Mesendoderm (in vitro differentiated cells): ENCODE measurements around the gene TIGD7.

Experiments
- DNase-seq: peaks from one replicate; pipeline ENCODE4 v3.0.0; 2013
- H2AK5ac ChIP-seq: 2 replicates; pipeline ENCODE4 v1.6.1; 2013; ENCODE audit warnings: low read length, inconsistent platforms
- H2BK120ac ChIP-seq: 2 replicates; pipeline ENCODE4 v1.6.1; 2013; ENCODE audit warnings: low read depth, mild to moderate bottlenecking, low read length, moderate library complexity, mixed read lengths
- H2BK15ac ChIP-seq: replicated peaks from 2 replicates; pipeline ENCODE4 v1.6.1; 2013; ENCODE audit warnings: low read depth, mild to moderate bottlenecking, moderate library complexity
- H2BK5ac ChIP-seq: 2 replicates; pipeline ENCODE4 v1.6.1; 2013; ENCODE audit warnings: low read length, inconsistent platforms
- H3K18ac ChIP-seq: 2 replicates; pipeline ENCODE4 v1.6.1; 2013; ENCODE audit warnings: mild to moderate bottlenecking, low read length, mixed read lengths
- H3K23ac ChIP-seq: one replicate; pipeline ENCODE4 v1.6.1; 2013; ENCODE audit warnings: low read length
- H3K27ac ChIP-seq: 2 replicates; pipeline ENCODE4 v1.5.1; 2013; ENCODE audit warnings: low read depth, mild to moderate bottlenecking, inconsistent platforms, low read length, moderate library complexity
- H3K27me3 ChIP-seq: 2 replicates; pipeline ENCODE4 v1.6.1; 2013; ENCODE audit warnings: low read length, control low read depth, mild to moderate bottlenecking, inconsistent platforms; ENCODE audit not compliant: insufficient read depth, poor library complexity
- H3K36me3 ChIP-seq: 2 replicates; pipeline ENCODE4 v1.6.1; 2013; ENCODE audit warnings: low read length, inconsistent platforms; ENCODE audit not compliant: control insufficient read depth, insufficient read depth
- H3K4ac ChIP-seq: one replicate; pipeline ENCODE4 v1.6.1; 2013; ENCODE audit warnings: low read depth, mild to moderate bottlenecking, low read length, moderate library complexity
- H3K4me1 ChIP-seq: 2 replicates; pipeline ENCODE4 v1.6.1; 2013; ENCODE audit warnings: low read depth, low read length, inconsistent platforms; ENCODE audit not compliant: control insufficient read depth
- H3K4me2 ChIP-seq: 2 replicates; pipeline ENCODE4 v1.6.1; 2013; ENCODE audit warnings: low read length
- H3K4me3 ChIP-seq: 2 replicates; pipeline ENCODE4 v1.5.1; 2013; ENCODE audit warnings: mild to moderate bottlenecking, low read length
- H3K56ac ChIP-seq: one replicate; pipeline ENCODE4 v1.6.1; 2013; ENCODE audit warnings: low read length
- H3K79me1 ChIP-seq: 2 replicates; pipeline ENCODE4 v1.6.1; 2013; ENCODE audit warnings: low read length, inconsistent platforms
- H3K79me2 ChIP-seq: 2 replicates; pipeline ENCODE4 v1.6.1; 2013; ENCODE audit warnings: mild to moderate bottlenecking, low read length; ENCODE audit not compliant: control insufficient read depth, insufficient read depth
- H3K9ac ChIP-seq: 2 replicates; pipeline ENCODE4 v1.6.1; 2013; ENCODE audit warnings: low read length, inconsistent platforms
- H4K5ac ChIP-seq: one replicate; pipeline ENCODE4 v1.6.1; 2013; ENCODE audit warnings: low read length
- H4K8ac ChIP-seq: one replicate; pipeline ENCODE4 v1.6.1; 2013; ENCODE audit warnings: low read depth, mild to moderate bottlenecking, control low read depth, low read length, moderate library complexity
- WGBS: extraction: QIAGEN DNeasy Blood & Tissue Kit; methylation state at CpG from one replicate; pipeline ENCODE4 v1.1.7; 2013; ENCODE audit warnings: low lambda C conversion rate, missing lambda C conversion rate; ENCODE audit not compliant: insufficient coverage; ENCODE audit errors: extremely low coverage; 5-methylcytosine and 5-hydroxymethylcytosine counted together

TIGD7 gene

DNA sequence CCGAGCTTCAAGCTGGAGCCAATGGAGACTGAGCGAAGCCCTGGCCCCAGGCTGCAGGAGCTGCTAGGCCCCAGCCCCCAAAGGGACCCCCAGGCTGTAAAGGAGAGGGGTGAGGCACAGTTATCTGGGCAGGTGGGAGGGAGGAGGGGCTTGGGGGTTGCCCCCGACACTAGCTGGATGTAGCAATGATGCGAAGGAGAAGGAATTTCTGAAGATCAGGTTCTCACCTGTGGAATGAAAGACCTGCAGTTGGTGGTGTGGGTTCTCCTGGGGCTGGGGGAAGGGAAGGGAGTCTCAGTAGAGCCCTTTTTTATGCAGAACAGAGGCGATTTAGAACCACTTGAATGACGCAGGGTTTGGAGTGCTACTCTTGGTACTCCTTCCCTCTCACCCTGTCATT is 20.1 kb downstream of the TIGD7 start:
- H3K9ac ChIP-seq = peak overlapping the region; percentile 89
- peak overlapping the region; percentile 6 for H3K23ac ChIP-seq
- H3K4me1 ChIP-seq = peaks cover 4% of the 10 kb centered on the region
- no peak overlapping the region for H3K4me3 ChIP-seq
- peaks cover 28% of the 10 kb centered on the region for H3K79me1 ChIP-seq
- H3K27ac ChIP-seq = no peak overlapping the region
- H3K4me2 ChIP-seq = peak overlapping the region; percentile 93
- H3K27me3 ChIP-seq = no peaks in the 10 kb centered on the region
- H2BK5ac ChIP-seq = no peak overlapping the region
- no peak overlapping the region for H2AK5ac ChIP-seq
- H2BK15ac ChIP-seq = no peak overlapping the region
- peaks cover 33% of the 10 kb centered on the region for H3K79me2 ChIP-seq
- WGBS = no CpG with 5 or more reads among the region's 6 CpGs
- H2BK120ac ChIP-seq = no peak overlapping the region
- H3K36me3 ChIP-seq = peaks cover 16% of the 10 kb centered on the region
- H4K8ac ChIP-seq = no peak overlapping the region
- peak; percentile 51 for DNase-seq
- no peak overlapping the region for H3K56ac ChIP-seq
- H4K5ac ChIP-seq = no peak overlapping the region
- H3K4ac ChIP-seq = no peak overlapping the region
- H3K18ac ChIP-seq = no peak overlapping the region

GRCh38 chr16:3283543-3284447 is 21.4 kb downstream of the TIGD7 start:
- no CpG with 5 or more reads among the region's 56 CpGs for WGBS
- Histone ChIP-seq H3K4me1 (peaks cover 4% of the 10 kb centered on the region), H3K27me3 (no peaks in the 10 kb centered on the region), H2BK5ac (no peak overlapping the region), H3K79me1 (peaks cover 28% of the 10 kb centered on the region), H3K18ac (no peak overlapping the region), H3K79me2 (peaks cover 33% of the 10 kb centered on the region), H3K9ac (peak overlapping the region; percentile 89), H4K5ac (no peak overlapping the region), H2BK15ac (no peak overlapping the region), H3K4me2 (peak overlapping the region; percentile 93), H3K23ac (no peak overlapping the region), H2AK5ac (no peak overlapping the region), H3K36me3 (peaks cover 4% of the 10 kb centered on the region), H3K4ac (no peak overlapping the region), H4K8ac (no peak overlapping the region), H2BK120ac (no peak overlapping the region), H3K4me3 (peak overlapping the region; percentile 52), H3K56ac (peak overlapping the region; percentile 97), H3K27ac (peak overlapping the region; percentile 65)
- peak; percentile 42 for DNase-seq

DNA sequence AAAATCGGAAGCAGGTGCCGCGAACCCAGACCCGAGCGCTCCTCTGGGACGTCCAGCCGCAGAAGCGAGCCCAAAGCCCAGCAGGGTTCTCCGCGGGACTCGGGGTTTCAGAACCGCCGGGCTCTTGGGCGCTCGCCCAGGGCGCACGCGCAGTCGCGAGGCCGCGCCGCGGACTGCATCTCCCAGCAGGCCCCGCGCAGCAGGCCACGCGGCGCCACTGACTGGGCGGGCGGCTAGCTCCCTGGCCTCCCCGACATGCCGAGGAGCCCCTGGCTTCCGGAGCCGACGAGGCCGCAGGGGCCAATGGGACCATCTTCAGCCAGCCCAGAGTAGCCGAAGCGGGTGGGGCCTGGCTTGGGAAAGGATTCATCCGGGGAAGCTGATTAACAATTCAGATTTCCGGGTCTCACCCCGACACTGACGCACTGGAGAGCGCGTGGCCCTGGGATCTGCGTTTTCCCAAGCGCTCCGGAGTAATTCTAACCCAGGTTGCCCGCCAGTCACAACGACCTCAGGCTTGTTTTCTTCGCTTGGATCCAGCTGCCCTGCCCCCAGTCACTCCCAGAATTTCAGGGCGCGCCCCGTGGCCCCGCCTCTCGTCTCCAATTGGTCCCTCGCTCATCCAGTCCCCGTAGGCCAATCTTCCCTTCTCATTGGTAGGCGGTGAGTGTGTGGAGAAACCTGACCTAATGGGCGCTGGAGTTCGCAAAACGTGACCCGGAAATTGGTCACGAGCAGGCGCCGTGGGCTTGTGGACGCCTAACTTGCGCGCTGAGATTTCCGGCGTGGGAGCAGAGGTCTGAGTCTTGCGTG is 22.3 kb downstream of the TIGD7 start, which contains the start of gene ZNF263:
TSS of gene ZNF263 (plus strand) at position 762 of the 813 bp plus-strand sequence. CDS start 328 bp downstream, outside the sequence.
- peaks cover 33% of the 10 kb centered on the region for H3K79me2 ChIP-seq
- H3K36me3 ChIP-seq = peaks cover 3% of the 10 kb centered on the region
- peaks cover 4% of the 10 kb centered on the region for H3K4me1 ChIP-seq
- peak within 1 kb of the TSS; percentile 69 for H3K18ac ChIP-seq
- peaks cover 26% of the 10 kb centered on the region for H3K79me1 ChIP-seq
- WGBS = no CpG with 5 or more reads among the region's 72 CpGs
- peak within 1 kb of the TSS; percentile 70 for H3K4ac ChIP-seq
- no peak within 1 kb of the TSS for H3K23ac ChIP-seq
- H3K4me3 ChIP-seq = peak within 1 kb of the TSS; percentile 77
- H3K27ac ChIP-seq = peak within 1 kb of the TSS; percentile 92
- H3K4me2 ChIP-seq = peak within 1 kb of the TSS; percentile 93
- peak within 1 kb of the TSS; percentile 89 for H3K9ac ChIP-seq
- DNase-seq = peak; percentile 99
- H2BK120ac ChIP-seq = no peak within 1 kb of the TSS
- peak within 1 kb of the TSS; percentile 97 for H3K56ac ChIP-seq
- no peak within 1 kb of the TSS for H4K5ac ChIP-seq
- H4K8ac ChIP-seq = peak within 1 kb of the TSS; percentile 17
- H2BK15ac ChIP-seq = no peak within 1 kb of the TSS
- no peak within 1 kb of the TSS for H2AK5ac ChIP-seq
- H2BK5ac ChIP-seq = peak within 1 kb of the TSS; percentile 59
- H3K27me3 ChIP-seq = no peaks in the 10 kb centered on the region

GRCh38 chr16:3282103-3282729 is 23.0 kb downstream of the TIGD7 start:
- peaks cover 4% of the 10 kb centered on the region for H3K4me1 ChIP-seq
- peak overlapping the region; percentile 70 for H3K4ac ChIP-seq
- H3K23ac ChIP-seq = no peak overlapping the region
- peak overlapping the region; percentile 34 for H3K18ac ChIP-seq
- H2AK5ac ChIP-seq = no peak overlapping the region
- H3K4me2 ChIP-seq = peak overlapping the region; percentile 78
- peak overlapping the region; percentile 77 for H3K4me3 ChIP-seq
- peak; percentile 87 for DNase-seq
- peak overlapping the region; percentile 87 for H3K56ac ChIP-seq
- H3K27me3 ChIP-seq = no peaks in the 10 kb centered on the region
- H3K36me3 ChIP-seq = peaks cover 3% of the 10 kb centered on the region
- H3K79me2 ChIP-seq = peaks cover 33% of the 10 kb centered on the region
- H3K79me1 ChIP-seq = peaks cover 26% of the 10 kb centered on the region
- peak overlapping the region; percentile 92 for H3K27ac ChIP-seq
- H3K9ac ChIP-seq = peak overlapping the region; percentile 89
- H2BK15ac ChIP-seq = no peak overlapping the region
- no peak overlapping the region for H4K5ac ChIP-seq
- H2BK120ac ChIP-seq = no peak overlapping the region
- no CpG with 5 or more reads among the region's 29 CpGs for WGBS
- H2BK5ac ChIP-seq = no peak overlapping the region
- no peak overlapping the region for H4K8ac ChIP-seq

DNA sequence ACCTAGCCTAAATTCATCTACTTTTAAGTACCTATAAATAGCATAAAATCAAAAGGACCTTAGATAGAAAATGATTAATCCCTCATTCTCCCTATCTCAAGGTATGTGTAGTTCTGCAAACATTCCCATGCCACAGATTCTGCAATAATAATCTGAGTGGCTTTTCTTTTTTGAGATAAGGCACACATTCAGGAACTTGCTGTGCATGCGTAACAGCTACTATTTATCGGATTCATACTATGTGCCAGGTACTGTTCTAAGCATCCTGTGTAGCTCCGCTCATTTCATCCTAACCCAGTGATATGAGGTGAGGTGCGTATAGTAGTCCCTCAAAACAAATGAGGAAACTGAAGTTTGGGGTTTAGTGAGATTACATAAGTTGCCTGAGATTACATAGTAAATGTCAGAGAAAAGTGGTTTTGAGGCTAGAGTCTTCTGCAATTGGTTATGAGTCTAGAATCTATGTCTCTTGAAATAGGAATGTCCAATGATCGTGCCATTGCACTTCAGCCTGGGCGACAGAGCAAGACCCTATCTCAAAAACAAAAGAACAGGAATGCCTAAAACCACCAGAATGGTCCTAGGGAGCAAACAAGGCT is 23.9 kb downstream of the TIGD7 start:
- no peak overlapping the region for H4K8ac ChIP-seq
- H3K36me3 ChIP-seq = peaks cover 2% of the 10 kb centered on the region
- no peak overlapping the region for H3K23ac ChIP-seq
- no peak overlapping the region for H3K4ac ChIP-seq
- no peak overlapping the region for H3K27ac ChIP-seq
- H2BK120ac ChIP-seq = no peak overlapping the region
- no peak overlapping the region for H3K9ac ChIP-seq
- no peak overlapping the region for H3K4me3 ChIP-seq
- peaks cover 29% of the 10 kb centered on the region for H3K79me2 ChIP-seq
- H2AK5ac ChIP-seq = no peak overlapping the region
- no peak overlapping the region for H3K4me2 ChIP-seq
- no peaks in the 10 kb centered on the region for H3K27me3 ChIP-seq
- H2BK5ac ChIP-seq = no peak overlapping the region
- peaks cover 23% of the 10 kb centered on the region for H3K79me1 ChIP-seq
- no peak for DNase-seq
- no peak overlapping the region for H2BK15ac ChIP-seq
- H3K18ac ChIP-seq = no peak overlapping the region
- no peak overlapping the region for H4K5ac ChIP-seq
- no peak overlapping the region for H3K56ac ChIP-seq
- WGBS = no CpG with 5 or more reads among the region's 6 CpGs
- H3K4me1 ChIP-seq = peaks cover 4% of the 10 kb centered on the region
